Cerebellar nuclear complex (tissue), 1 donor: ENCODE measurements around the gene TPSAB1.
"Not testable (repeated sequence)": the region's sequence is repeated elsewhere in the genome, so short reads cannot be mapped to it uniquely, and the experiment has no call there.

Experiments used
- DNase-seq, 2 experiments: peaks; one replicate each; lab custom pipeline; 2025; lab: John Stamatoyannopoulos, UW

Gene TPSAB1

DNA sequence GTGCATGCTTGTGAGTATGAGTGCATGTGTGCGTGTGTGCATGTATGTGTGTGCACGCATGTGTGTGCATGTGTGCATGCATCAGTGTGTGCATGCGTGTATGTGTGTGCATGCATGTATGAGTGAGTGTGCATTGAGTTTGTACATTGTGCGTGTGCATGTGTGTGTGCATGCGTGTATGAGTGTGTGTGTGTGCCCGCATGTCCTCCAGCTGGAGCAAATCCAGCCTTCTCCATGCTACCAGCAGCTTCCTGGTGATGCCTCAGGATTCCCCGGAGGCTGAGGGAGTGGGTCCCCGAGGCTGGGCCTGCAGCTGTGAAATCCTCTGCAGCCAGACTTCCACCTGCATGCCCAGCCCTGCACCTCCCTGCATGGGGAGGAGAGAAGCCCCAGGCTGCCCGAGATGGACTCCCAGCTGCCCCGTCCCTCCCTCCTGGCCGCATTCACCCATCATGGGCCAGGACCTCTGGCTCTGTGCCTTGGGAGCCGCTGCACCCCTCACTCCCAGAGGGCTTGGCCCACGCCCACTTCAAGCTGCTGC, 24.7 kb downstream of the TPSAB1 start:
- no peak for DNase-seq

- DNase-seq: no peak
Observed at GRCh38 chr16:1265826-1266225, 25.3 kb downstream of the TPSAB1 start.

- DNase-seq: not testable (repeated sequence)
Observed at GRCh38 chr16:1269418-1269817, 28.9 kb downstream of the TPSAB1 start.

- no peak for DNase-seq
Observed at GRCh38 chr16:1271380-1271723, 30.8 kb downstream of the TPSAB1 start.

DNA sequence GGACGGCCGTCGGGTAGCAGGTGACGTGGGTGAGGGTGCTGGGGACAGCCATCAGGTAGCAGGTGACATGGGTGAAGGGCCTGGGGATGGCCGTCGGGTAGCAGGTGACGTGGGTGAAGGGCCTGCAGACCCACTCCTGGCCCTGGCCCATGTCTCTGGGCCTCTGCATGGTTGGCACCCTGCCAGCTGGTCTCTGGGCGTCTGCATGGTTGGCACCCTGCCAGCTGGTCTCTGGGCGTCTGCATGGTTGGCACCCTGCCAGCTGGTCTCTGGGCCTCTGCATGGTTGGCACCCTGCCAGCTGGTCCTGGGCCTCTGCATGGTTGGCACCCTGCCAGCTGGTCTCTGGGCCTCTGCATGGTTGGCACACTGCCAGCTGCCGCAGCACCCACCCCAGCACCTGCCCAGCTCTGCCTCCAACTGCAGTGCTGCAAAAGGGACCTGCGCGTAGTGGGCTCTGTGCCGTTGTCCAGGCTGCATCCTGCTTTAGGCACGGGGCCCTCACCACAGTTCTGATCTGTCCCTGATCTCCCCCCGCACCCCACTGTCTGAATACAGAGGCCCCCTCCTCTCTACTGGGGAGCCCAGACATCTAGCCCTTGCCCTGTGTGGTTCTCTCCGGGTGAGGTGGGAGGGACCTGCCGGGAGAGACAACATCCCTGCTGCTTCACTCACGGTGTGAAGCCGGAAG, 31.4 kb downstream of the TPSAB1 start:
- DNase-seq: not testable (repeated sequence)

- DNase-seq: no peak
Observed at GRCh38 chr16:1272453-1273198, 32.1 kb downstream of the TPSAB1 start.

DNA sequence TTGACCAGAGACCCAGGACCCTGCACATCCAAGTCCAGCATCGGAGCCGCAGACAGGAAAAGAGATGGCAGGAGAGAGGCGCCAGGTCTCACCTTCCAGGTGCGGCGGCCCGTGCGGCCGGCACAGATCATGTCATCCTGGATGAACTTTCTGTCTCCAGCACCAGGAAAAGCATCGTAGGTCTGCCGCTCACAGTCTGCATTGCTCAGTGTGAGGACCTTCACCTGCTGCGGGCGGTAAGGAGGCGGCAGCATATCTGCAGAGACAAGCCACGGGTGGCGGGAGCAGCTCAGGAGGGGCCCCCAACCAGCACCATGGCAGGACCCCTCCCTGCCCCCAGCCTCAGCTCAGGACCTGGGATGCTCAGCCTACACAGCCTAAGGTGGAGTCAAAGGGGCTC, 33.3 kb downstream of the TPSAB1 start:
- DNase-seq: no peak

DNA sequence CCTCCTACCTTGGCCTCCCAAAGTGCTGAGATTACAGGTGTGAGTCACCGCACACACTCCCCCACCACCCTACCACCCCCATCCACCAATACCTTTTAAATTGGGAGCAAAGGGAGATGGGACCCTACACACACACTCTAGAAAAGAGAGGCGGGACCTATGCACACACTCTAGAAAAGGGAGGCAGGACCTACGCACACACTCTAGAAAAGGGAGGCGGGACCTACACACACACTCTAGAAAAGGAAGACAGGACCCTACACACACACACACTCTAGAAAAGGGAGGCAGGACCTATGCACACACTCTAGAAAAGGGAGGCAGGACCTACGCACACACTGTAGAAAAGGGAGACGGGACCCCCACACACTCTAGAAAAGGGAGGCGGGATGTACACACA, 34.3 kb downstream of the TPSAB1 start:
- no peak for DNase-seq

GRCh38 chr16:1275791-1276579, 35.5 kb downstream of the TPSAB1 start:
- no peak for DNase-seq

- DNase-seq: no peak
Observed at GRCh38 chr16:1276580-1276878, 36.0 kb downstream of the TPSAB1 start.

DNA sequence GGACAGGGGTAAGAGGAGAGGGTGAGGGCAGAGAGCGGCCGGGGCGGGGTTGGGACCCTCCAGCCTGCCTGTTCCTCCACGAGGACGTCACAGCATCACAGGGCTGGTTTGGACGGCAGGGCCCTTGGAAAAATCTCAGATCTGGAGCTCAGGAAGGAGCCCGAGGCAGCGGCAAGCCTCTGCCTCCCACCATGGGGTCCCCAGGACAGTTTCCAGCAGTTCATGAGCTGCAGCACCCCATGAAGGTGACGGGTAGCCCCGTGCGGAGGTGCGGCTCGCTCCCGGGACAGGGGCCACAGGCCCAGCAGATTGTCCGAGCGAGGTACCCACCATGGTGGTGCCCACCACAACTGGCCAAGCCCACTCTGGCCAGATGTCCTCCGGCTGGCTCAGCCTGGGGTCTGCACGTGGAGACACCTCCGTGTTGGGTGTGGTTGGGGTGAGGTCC, 36.7 kb downstream of the TPSAB1 start:
- no peak for DNase-seq

DNA sequence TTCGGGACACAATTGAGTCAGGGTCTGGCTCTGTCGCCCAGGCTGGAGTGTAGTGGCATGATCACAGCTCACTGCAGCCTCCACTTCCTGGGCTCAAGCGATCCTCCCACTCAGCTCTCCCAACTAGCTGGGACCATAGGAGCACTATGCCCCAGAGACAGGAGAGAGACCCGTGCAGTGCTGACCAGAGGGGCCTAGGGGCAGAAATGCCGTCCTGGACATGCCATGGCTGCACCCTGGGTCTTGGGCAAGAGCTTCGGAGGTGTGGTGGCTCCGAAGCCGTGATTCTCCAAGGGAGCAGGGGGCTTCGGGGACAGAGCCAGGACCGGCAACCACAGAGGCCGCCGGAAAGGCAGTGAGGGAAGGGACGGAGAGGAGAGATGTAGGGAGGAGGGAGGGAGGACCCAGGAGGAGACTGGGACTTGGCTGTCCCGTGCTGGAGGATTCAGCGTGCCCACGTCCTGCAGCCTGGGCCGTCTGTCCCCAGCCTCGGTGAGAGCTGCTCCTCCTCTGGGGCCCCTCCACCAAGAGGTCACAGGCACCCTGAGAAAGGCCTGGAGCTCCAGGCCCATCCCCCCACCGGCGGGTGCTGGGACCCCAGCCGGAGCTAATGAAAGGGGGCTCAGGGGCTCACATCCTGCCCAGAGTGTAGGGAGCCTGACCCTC, 37.2 kb downstream of the TPSAB1 start:
- no peak for DNase-seq

GRCh38 chr16:1278477-1278876, 38.0 kb downstream of the TPSAB1 start:
- DNase-seq: no peak

DNA sequence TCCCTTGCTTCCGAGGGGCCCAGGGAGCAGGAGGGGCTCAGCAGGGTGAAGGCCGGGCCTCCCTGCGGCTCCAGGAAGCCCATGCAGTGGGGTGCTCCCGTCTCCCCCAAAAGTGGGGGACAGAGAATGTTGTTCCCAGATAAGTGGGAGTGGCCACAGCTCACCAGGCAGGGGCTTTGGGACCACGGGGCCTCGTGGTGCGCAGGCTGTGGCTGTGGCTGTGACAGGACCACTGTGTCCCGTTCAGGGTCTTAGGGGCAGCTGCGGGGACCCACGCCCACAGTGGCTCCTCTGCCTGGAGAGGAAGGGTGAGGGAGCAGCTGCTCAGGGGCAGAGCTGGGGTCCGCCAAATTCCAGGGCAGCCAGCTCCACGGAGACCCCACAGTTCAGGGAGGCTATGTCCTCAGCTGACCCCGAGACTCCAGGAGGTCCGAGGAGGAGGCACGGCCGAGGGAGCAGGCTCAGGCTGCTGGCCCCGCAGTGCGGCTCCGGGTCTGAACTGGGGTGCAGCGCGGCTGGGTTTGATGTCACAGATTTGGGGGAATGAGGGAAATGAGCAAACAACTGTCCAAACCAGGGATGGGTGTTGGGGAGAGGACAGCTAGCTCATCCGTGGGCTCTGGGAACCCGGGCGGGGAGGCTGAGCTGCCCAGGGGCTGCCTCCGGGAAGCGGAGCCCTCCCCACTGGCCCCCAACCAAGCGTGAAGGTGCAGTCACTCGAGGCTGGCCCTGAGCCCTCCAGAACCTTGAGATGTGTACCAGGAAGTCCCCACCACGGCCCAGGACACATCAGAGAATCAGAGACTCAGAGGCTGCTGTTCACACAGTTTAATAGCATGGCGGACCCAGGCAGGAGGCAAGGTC, 38.8 kb downstream of the TPSAB1 start:
- no peak for DNase-seq

- no peak for DNase-seq
Observed at GRCh38 chr16:1279945-1280589, 39.6 kb downstream of the TPSAB1 start.

DNA sequence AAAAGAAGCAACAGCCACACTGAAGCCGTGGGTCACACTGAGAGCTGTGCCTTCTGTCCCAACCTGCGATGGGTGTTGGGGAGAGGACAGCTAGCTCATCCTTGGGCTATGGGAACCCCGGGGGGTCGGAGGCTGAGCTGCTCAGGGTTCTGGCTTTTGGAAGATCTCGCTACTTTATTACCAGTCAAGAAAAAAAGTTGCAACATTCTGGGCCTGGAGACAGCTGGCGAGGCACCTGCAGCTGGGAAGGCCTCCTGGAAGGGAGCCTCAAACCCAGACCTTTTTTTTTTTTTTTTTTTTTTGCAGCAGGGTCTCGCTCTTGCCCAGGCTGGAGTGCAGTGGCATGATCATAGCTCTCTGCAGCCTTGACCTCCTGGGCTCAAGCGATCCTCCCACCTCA, 40.3 kb downstream of the TPSAB1 start:
- DNase-seq: no peak

- no peak for DNase-seq
Observed at GRCh38 chr16:1281517-1281916, 41.0 kb downstream of the TPSAB1 start.

- no peak for DNase-seq
Observed at GRCh38 chr16:1282324-1282973, 41.9 kb downstream of the TPSAB1 start.

DNA sequence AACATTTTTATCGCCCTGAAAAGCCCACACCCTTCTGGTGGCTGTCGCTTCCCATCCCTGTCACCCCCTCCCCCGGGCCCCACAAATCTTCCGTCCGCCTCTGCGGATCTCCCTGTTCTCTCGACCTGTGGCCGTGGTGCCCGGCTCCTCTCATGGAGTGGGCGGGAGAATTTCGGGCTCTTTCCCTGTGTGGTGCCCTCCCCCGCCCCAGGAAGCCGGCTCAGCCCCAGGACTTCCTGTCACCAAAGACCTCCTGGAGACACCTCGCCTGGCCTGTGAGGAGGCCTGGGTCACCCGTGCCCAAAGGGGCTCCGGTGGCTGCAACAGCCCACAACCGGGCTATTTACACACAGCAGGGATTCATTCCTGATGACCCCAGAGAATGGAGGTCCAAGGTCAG, 42.8 kb downstream of the TPSAB1 start:
- DNase-seq: no peak

DNA sequence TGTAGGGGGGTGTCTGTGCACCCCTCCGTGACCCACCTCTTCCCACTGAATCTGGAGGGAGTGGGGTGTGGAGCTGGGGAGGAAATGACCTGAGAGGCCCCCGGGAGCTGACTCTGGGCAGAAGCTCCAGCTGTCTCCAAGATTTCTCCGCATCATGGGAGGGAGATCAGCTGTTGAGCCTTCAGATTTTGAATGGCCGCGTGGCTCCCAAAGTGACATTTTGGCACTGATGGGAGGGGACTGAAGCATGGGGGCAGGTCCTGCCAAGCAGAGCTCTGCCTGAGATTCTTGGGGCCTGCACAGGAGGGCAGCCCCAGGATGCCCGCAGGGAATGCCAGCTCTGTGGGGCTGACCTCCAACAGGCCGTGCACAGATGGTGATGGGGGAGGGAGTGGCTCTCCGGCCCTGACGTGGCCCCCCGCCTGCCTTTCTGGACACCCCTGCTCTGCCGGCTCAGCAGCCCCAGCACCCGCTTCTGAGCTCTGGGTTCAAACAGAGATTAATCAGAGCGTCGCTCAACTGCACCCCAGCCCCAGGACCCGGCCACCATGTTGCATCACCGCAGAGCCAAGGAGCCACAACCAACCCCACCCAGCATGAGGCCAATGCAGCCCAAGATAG, 43.6 kb downstream of the TPSAB1 start:
- no peak for DNase-seq
